ENCODE results near the gene ZNF207.
"Not testable (repeated sequence)": the region's sequence is repeated elsewhere in the genome, so short reads cannot be mapped to it uniquely, and the experiment has no call there.

Gene ZNF207

GRCh38 chr17:32388613-32389459 is 38.9 kb downstream of the ZNF207 start:
- DNase-seq: no peak

- no peak for DNase-seq
Observed at GRCh38 chr17:32393904-32394303, 43.9 kb downstream of the ZNF207 start.

DNA sequence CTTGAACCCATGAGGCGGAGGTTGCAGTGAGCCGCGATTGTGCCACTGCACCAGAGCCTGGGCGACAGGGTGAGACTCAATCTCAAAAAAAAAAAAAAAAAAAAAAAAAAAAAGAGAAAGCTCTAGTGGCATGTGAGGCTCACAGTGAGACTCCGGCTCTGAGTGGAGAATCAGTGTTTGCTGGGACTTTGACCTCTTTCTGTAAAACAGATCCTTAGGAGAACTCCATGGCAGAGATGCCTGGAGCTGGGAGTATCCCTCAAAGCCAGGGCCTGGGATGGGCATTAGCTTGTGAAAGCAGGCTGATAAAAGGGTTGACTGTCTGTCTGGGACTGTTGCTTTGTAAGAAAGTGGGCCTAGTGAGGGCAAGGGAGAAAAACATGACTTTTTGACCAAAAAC is 46.4 kb downstream of the ZNF207 start:
- no peak for DNase-seq

GRCh38 chr17:32398946-32399345 is 49.0 kb downstream of the ZNF207 start:
- DNase-seq: no peak

DNA sequence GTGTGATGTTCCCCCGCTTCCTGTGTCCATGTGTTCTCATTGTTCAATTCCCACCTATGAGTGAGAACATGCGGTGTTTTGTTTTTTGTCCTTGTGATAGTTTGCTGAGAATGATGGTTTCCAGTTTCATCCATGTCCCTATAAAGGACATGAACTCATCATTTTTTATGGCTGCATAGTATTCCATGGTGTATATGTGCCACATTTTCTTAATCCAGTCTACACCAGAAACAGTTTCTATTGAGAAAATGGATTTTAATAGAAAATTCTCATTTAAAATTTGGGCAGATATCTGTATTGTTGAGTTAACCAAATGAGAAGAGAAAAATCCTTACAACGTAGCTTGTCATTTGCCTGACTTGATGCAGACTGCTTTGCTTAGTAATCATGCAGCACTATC is 60.1 kb downstream of the ZNF207 start:
- DNase-seq: not testable (repeated sequence)

DNA sequence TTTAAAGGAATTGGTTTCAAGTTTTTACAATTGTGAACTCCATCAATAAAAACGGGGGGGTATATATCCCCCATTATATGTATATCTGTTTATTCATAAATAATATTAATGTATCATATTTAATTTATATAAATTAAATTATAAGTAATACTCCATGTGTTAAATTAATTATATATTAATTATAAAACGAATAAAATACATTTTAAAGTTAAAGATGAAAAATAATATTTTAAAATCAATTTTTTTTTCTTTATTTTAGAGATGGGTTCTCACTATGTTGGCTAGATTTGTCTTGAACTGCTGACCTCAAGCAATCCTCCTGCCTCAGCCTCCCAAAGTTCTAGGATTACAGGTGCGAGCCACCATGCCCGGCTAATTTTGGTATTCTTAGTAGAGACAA is 76.9 kb downstream of the ZNF207 start:
- DNase-seq: no peak

GRCh38 chr17:32429598-32429997 is 79.6 kb downstream of the ZNF207 start:
- no peak for DNase-seq
